ENCODE measurements around the gene PAPPA2. TPM values are rescaled to one million over a fixed set of nuclear protein-coding genes. Genes with fewer than 3 reads are reported as not detected.

PAPPA2 gene
- total RNA-seq, 1 experiment from 2014 or later: not detected

DNA sequence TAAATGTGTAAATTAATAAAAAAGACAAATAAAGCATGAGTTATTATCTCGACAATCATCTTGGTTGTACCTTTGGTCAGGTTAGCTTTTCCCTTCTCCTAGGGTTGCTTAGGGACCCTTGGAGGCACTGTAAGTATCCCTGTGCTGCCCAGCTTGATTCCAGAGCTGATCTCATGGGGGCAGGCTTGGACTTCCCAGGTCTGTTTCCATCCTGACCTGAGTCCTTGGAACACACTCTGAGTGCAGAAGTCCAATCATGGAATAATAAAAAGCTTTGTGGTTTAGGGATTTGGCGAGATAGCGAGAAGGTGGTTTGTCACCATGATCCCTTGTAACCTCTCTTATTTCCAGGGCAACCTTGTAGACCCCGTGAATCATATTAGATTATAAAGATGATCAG lies 18.7 kb upstream of the PAPPA2 start:
- H3K4me2 ChIP-seq (ENCODE audit: low read length): no peak overlapping the region
- POLR2A ChIA-PET (ENCODE audit: unreplicated experiment): no interaction called here
- no peak overlapping the region for H3K4me3 ChIP-seq (ENCODE audit: low read length)
- no peak overlapping the region for H3K9ac ChIP-seq (ENCODE audit: low read length)
- BruUV-seq (replicated peaks): no TSS peak
- no peak overlapping the region for H2AFZ ChIP-seq (ENCODE audit: low read length)
- H3K9me2 ChIP-seq (replicated peaks; ENCODE audit: low read length): no peaks in the 10 kb centered on the region
- H3K4me1 ChIP-seq (ENCODE audit: insufficient read depth, low read length): no peaks in the 10 kb centered on the region
- no peaks in the 10 kb centered on the region for H3K27me3 ChIP-seq (ENCODE audit: low read length)
- TF ChIP-seq, protein P1, sequence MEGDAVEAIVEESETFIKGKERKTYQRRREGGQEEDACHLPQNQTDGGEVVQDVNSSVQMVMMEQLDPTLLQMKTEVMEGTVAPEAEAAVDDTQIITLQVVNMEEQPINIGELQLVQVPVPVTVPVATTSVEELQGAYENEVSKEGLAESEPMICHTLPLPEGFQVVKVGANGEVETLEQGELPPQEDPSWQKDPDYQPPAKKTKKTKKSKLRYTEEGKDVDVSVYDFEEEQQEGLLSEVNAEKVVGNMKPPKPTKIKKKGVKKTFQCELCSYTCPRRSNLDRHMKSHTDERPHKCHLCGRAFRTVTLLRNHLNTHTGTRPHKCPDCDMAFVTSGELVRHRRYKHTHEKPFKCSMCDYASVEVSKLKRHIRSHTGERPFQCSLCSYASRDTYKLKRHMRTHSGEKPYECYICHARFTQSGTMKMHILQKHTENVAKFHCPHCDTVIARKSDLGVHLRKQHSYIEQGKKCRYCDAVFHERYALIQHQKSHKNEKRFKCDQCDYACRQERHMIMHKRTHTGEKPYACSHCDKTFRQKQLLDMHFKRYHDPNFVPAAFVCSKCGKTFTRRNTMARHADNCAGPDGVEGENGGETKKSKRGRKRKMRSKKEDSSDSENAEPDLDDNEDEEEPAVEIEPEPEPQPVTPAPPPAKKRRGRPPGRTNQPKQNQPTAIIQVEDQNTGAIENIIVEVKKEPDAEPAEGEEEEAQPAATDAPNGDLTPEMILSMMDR (conservative IDR thresholded peaks at IDR 0.05; ENCODE audit: low read depth, low read length): no peak
- no peak for DNase-seq
- H4K20me1 ChIP-seq (ENCODE audit: low read length): no peaks in the 10 kb centered on the region
- intact Hi-C loops (cut with micrococcal nuclease): no loop called here
- H3K36me3 ChIP-seq (ENCODE audit: low read depth, low read length): no peaks in the 10 kb centered on the region
- ATAC-seq: no peak
- H3K9me3 ChIP-seq (ENCODE audit: low read length): no peaks in the 10 kb centered on the region
- H3K79me2 ChIP-seq (ENCODE audit: low read length): no peaks in the 10 kb centered on the region
- H3F3A ChIP-seq (ENCODE audit: low read length, unreplicated experiment): no peaks in the 10 kb centered on the region
- no peak overlapping the region for H3K27ac ChIP-seq (ENCODE audit: low read length)
- CTCF ChIA-PET: no interaction called here

DNA sequence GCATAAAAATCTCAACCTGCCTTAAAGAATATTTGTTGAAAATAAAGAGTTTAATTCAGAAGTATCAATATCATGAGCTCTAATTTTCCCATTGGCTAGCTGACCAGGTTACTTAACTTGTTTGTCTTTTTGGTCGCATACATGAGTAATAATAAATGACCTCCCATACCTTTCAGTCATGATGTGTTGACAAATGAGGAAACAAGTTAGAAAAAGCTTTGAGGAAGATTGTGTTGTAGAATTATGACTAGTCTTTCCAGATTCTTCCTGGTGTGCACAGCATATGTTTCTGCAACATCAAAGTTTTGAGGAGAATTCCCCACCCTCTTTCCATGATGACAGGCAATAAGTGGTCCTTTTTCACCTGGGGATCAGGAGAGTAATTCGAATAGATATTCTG lies 17.6 kb upstream of the PAPPA2 start:
- no peaks in the 10 kb centered on the region for H3K27me3 ChIP-seq (ENCODE audit: low read length)
- H2AFZ ChIP-seq (ENCODE audit: low read length): no peak overlapping the region
- no peak overlapping the region for H3K4me3 ChIP-seq (ENCODE audit: low read length)
- intact Hi-C loops (cut with micrococcal nuclease): no loop called here
- H3K4me1 ChIP-seq (ENCODE audit: insufficient read depth, low read length): no peaks in the 10 kb centered on the region
- no peaks in the 10 kb centered on the region for H3K36me3 ChIP-seq (ENCODE audit: low read depth, low read length)
- no TSS peak for BruUV-seq (replicated peaks)
- H3K9ac ChIP-seq (ENCODE audit: low read length): no peak overlapping the region
- TF ChIP-seq EZH2 (IDR thresholded peaks at IDR 0.05; ENCODE audit: low read length, unreplicated experiment): no peak
- TF ChIP-seq, protein P1 (conservative IDR thresholded peaks at IDR 0.05; ENCODE audit: low read depth, low read length): no peak
- ChIA-PET CTCF (no interaction called here), POLR2A (ENCODE audit: unreplicated experiment) (interaction anchor here (0.6 kb wide), 1 partner anchor 99 kb away, joined by 3 read pairs; no protein-coding TSS in a partner anchor)
- H3K27ac ChIP-seq (ENCODE audit: low read length): no peak overlapping the region
- H3F3A ChIP-seq (ENCODE audit: low read length, unreplicated experiment): no peaks in the 10 kb centered on the region
- no peaks in the 10 kb centered on the region for H3K9me2 ChIP-seq (replicated peaks; ENCODE audit: low read length)
- H3K4me2 ChIP-seq (ENCODE audit: low read length): no peak overlapping the region
- no peaks in the 10 kb centered on the region for H3K79me2 ChIP-seq (ENCODE audit: low read length)
- no peaks in the 10 kb centered on the region for H4K20me1 ChIP-seq (ENCODE audit: low read length)
- ATAC-seq (no peak), DNase-seq (no peak)
- no peaks in the 10 kb centered on the region for H3K9me3 ChIP-seq (ENCODE audit: low read length)

- no peak for ATAC-seq
- Histone ChIP-seq H3K36me3 (ENCODE audit: low read depth, low read length) (no peaks in the 10 kb centered on the region), H3K9ac (ENCODE audit: low read length) (no peak overlapping the region), H3K79me2 (ENCODE audit: low read length) (no peaks in the 10 kb centered on the region), H3K27me3 (ENCODE audit: low read length) (no peaks in the 10 kb centered on the region), H3K4me2 (ENCODE audit: low read length) (no peak overlapping the region), H3K9me3 (ENCODE audit: low read length) (no peaks in the 10 kb centered on the region), H2AFZ (ENCODE audit: low read length) (no peak overlapping the region), H4K20me1 (ENCODE audit: low read length) (no peaks in the 10 kb centered on the region), H3F3A (ENCODE audit: low read length, unreplicated experiment) (no peaks in the 10 kb centered on the region), H3K4me1 (ENCODE audit: insufficient read depth, low read length) (peaks cover 4% of the 10 kb centered on the region; the same call in 1 of the 2 replicates), H3K27ac (ENCODE audit: low read length) (no peak overlapping the region), H3K4me3 (ENCODE audit: low read length) (no peak overlapping the region), H3K9me2 (replicated peaks; ENCODE audit: low read length) (no peaks in the 10 kb centered on the region)
- no peak for DNase-seq
- intact Hi-C loops (cut with micrococcal nuclease): no loop called here
- TF ChIP-seq, protein P1 (conservative IDR thresholded peaks at IDR 0.05; ENCODE audit: low read depth, low read length): no peak
- TF ChIP-seq EZH2phosphoT487 (IDR thresholded peaks at IDR 0.05; ENCODE audit: borderline replicate concordance, low read length) (no peak), EZH2 (IDR thresholded peaks at IDR 0.05; ENCODE audit: low read length, unreplicated experiment) (no peak)
- ChIA-PET POLR2A (ENCODE audit: unreplicated experiment) (no interaction called here), CTCF (no interaction called here)
- no TSS peak for BruUV-seq (replicated peaks)
Measured at GRCh38 chr1:176448340-176448739, 14.6 kb upstream of the PAPPA2 start.
